Bladder microvascular endothelial cell (primary cell): Measurements from ENCODE around the gene TSSK1B. TPM values are rescaled to one million over a fixed set of nuclear protein-coding genes. Genes with fewer than 3 reads are reported as not detected.

Experiments
- total RNA-seq: library from RNA; depleted of rRNA; stranded (reverse); fragments of >200 nt; gene quantifications from 2 replicates; pipeline ENCODE4 v1.2.3, GENCODE V29; 2014

The TSSK1B gene
- total RNA-seq: not detected in 2 replicates

GRCh38 chr5:113434889-113435288 is at the start of gene TSSK1B:
TSSK1B (minus strand) TSS chr5:113434989; CDS start chr5:113434839, 150 bp downstream.

Other genes starting within 250 kb of the TSSK1B start
- gene MCC, start 53.5 kb upstream of the TSSK1B start, total RNA-seq: 37.9 and 39.9 TPM in 2 replicates
- gene YTHDC2, start 78.7 kb upstream of the TSSK1B start, total RNA-seq: 16.7 and 96.4 TPM in 2 replicates